ENCODE measurements around the gene SCFD2. TPM values are rescaled to one million over a fixed set of nuclear protein-coding genes. Genes with fewer than 3 reads are reported as not detected.

SCFD2 gene
- total and polyA plus RNA-seq, 9 donors, result 5.1 to 42.1 (median 13.5) TPM

DNA sequence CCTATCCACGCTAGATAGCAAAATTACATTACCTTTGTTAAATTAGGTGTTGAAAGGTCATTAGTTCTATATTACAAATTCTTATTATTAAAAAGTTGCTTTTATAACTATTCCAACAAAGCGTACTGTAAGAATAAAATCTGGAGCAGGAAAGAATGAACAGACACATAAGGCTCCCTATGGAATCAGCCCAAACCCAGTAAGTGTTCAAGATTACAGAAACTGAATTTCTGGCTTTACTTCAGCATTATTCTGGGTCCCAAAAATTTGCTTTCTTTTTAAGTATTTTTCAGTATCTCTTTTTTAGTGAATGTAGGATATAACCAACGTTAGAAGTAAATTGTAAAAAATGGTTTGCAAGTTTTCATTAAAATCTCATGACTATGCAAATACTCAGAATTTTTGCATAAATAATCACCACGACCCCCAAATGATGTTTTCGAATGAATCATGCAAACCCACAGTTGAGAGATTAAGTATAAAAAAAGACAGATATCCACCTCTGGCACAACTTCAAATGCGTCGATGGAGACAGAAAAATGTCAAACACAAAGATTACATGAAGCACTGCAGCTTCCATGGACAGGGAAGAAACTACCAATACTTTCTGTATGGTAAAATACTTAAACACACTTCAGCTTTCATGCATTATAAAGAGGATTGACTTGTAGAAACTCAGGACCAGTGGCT, 265.2 kb downstream of the SCFD2 start:
- intact Hi-C loops (cut with DNase I), result no loop called here

DNA sequence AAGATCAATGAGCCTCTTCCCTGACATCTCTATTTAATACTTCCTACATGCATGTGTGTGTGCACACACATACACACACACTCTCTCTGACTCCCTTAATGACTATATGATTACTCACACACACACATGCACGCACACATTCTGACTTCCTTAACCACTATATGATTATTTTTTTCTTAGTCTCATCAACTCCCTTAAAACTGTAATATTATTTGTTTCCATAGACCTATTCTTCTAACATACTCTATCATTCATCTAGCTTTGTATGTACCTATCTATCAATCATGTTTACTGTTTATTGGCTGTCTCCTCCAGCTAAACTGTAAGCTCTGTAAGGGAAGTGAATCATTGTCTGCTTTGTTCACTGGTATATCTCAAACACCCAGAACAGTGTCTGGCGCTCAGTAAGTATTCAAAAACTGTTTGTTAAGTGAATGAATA, 267.2 kb downstream of the SCFD2 start:
- H3K27ac ChIP-seq, result no peak overlapping the region
- TF ChIP-seq, protein P1, sequence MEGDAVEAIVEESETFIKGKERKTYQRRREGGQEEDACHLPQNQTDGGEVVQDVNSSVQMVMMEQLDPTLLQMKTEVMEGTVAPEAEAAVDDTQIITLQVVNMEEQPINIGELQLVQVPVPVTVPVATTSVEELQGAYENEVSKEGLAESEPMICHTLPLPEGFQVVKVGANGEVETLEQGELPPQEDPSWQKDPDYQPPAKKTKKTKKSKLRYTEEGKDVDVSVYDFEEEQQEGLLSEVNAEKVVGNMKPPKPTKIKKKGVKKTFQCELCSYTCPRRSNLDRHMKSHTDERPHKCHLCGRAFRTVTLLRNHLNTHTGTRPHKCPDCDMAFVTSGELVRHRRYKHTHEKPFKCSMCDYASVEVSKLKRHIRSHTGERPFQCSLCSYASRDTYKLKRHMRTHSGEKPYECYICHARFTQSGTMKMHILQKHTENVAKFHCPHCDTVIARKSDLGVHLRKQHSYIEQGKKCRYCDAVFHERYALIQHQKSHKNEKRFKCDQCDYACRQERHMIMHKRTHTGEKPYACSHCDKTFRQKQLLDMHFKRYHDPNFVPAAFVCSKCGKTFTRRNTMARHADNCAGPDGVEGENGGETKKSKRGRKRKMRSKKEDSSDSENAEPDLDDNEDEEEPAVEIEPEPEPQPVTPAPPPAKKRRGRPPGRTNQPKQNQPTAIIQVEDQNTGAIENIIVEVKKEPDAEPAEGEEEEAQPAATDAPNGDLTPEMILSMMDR (IDR thresholded peaks at IDR 0.05), result no peak
- TF ChIP-seq EP300 (IDR thresholded peaks at IDR 0.05) (no peak), POLR2A (IDR thresholded peaks at IDR 0.05) (no peak)
- H3K4me1 ChIP-seq (ENCODE audit: insufficient read depth), result peaks cover 4% of the 10 kb centered on the region
- H3K4me3 ChIP-seq, result no peak overlapping the region
- intact Hi-C loops (cut with DNase I), result no loop called here
- H3K9me3 ChIP-seq, result no peaks in the 10 kb centered on the region
- no peak for DNase-seq
- no peaks in the 10 kb centered on the region for H3K27me3 ChIP-seq
- H3K36me3 ChIP-seq, result no peaks in the 10 kb centered on the region
- 94 to 95% (median 94%) methylated on average over 2 of the region's 2 CpGs for WGBS, 3 donors

More for the DNA sequence above, 265.2 kb downstream of the SCFD2 start:
- no peak for DNase-seq
- Histone ChIP-seq H3K4me1 (ENCODE audit: insufficient read depth) (peaks cover 4% of the 10 kb centered on the region), H3K27ac (no peak overlapping the region), H3K4me3 (no peak overlapping the region), H3K27me3 (no peaks in the 10 kb centered on the region), H3K36me3 (no peaks in the 10 kb centered on the region), H3K9me3 (no peaks in the 10 kb centered on the region)
- 14 to 18% (median 16%) methylated on average over 7 of the region's 7 CpGs for WGBS, 3 donors
- TF ChIP-seq, protein P1 (IDR thresholded peaks at IDR 0.05), result no peak
- TF ChIP-seq EP300 (IDR thresholded peaks at IDR 0.05), result no peak
- TF ChIP-seq POLR2A (IDR thresholded peaks at IDR 0.05), result no peak

DNA sequence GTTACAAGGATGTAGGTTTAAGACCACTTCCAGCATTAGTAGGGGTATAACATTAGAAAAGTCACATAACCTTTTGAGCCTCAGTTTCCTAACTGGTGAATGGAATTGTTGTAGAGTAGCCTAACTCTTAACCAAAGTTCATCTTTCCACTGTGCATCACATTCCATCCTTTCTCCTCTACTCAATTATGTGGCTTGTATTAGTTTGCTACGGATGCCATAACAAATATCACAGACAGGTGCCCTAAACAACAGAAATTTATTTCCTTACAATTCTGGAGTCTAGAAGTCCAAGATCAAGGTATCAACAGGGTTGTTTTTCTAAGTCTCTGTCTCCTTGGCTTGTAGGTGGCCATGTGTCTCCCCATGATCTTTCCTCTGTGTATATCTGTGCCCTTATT, 271.8 kb downstream of the SCFD2 start:
- no peak overlapping the region for H3K27ac ChIP-seq
- TF ChIP-seq EP300 (IDR thresholded peaks at IDR 0.05), result no peak
- TF ChIP-seq, protein P1 (IDR thresholded peaks at IDR 0.05), result no peak
- TF ChIP-seq POLR2A (IDR thresholded peaks at IDR 0.05), result no peak
- no peaks in the 10 kb centered on the region for H3K36me3 ChIP-seq
- 94 to 100% (median 98%) methylated on average over 1 of the region's 1 CpG for WGBS, 3 donors
- no peak for DNase-seq
- no peaks in the 10 kb centered on the region for H3K4me1 ChIP-seq (ENCODE audit: insufficient read depth)
- intact Hi-C loops (cut with DNase I), result no loop called here
- H3K27me3 ChIP-seq, result no peaks in the 10 kb centered on the region
- H3K9me3 ChIP-seq, result no peaks in the 10 kb centered on the region
- H3K4me3 ChIP-seq, result no peak overlapping the region

DNA sequence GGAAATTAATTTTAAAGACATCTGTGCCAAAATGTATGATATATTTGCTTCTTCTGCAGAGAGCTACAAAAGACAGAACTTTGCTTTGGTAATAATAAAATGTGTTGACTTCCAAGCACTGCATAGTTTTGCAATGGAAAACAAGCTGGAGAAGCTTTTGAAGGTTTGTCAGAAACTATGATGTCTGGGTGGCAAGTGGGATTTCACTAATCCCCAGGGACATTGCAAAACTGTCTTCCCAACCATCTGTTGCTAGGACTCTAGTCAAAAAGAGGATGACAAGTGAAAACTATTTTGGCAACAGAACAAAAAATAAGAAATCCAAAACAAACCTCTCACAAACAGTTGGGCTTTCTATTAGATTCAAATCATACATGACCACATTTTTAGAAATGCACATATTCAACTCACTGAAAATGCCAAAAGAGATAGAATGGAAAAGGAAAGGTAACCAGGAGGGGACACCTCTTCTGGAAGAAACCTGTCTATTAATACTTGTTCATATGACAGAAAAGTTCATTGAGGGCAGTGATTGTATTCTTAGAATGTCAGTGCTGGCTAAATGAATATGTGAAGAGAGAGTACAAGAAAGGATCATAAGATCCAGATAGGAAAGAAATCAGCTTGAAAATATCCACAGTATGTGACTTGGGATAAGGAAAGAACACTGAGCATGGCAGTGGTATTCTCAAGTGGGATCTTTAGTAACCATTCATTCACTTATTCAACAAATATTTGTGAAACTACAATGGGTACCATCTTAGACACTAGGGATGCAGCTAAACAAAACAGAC, 275.7 kb downstream of the SCFD2 start:
- intact Hi-C loops (cut with DNase I), result no loop called here
- no peak overlapping the region for H3K27ac ChIP-seq
- TF ChIP-seq POLR2A (IDR thresholded peaks at IDR 0.05) (no peak), EP300 (IDR thresholded peaks at IDR 0.05) (no peak)
- TF ChIP-seq, protein P1 (IDR thresholded peaks at IDR 0.05), result no peak
- no peak overlapping the region for H3K4me3 ChIP-seq
- H3K9me3 ChIP-seq, result no peaks in the 10 kb centered on the region
- DNase-seq, result no peak
- H3K27me3 ChIP-seq, result no peaks in the 10 kb centered on the region
- no peaks in the 10 kb centered on the region for H3K36me3 ChIP-seq
- H3K4me1 ChIP-seq (ENCODE audit: insufficient read depth), result no peaks in the 10 kb centered on the region

All from ovary (tissue), 9 donors.